HEK293T (cell line): ENCODE measurements around the gene CDH4.

Experiments
- CTCF ChIA-PET: fragments of 350-600 bp; formaldehyde crosslinking; extraction: SDS; loops from one replicate; lab custom pipeline; 2021; ENCODE audit warnings: antibody characterized with exemption, inconsistent platforms; lab: Yijun Ruan, JAX
- POLR2A ChIA-PET: fragments of 350-600 bp; formaldehyde crosslinking; extraction: SDS; loops from one replicate; lab custom pipeline; 2020; ENCODE audit warnings: antibody characterized with exemption, inconsistent platforms; lab: Yijun Ruan, JAX
- DNase-seq: peaks from one replicate; pipeline ENCODE4 v3.0.0; 2012; ENCODE audit warnings: mixed read lengths; ENCODE audit errors: extremely low spot score
- ARNT ChIP-seq: fragments of 450-650 bp; IDR thresholded peaks from 2 replicates; pipeline ENCODE4 v1.6.1; 2017; ENCODE audit warnings: mild to moderate bottlenecking
- BHLHE40 ChIP-seq: fragments of 450-650 bp; IDR thresholded peaks from 2 replicates; pipeline ENCODE4 v1.6.1; 2016; ENCODE audit warnings: mild to moderate bottlenecking, moderate library complexity, borderline replicate concordance
- CTBP1 ChIP-seq: fragments of 450-650 bp; IDR thresholded peaks from 2 replicates; pipeline ENCODE4 v1.6.1; 2016; ENCODE audit warnings: borderline replicate concordance
- ELF4 ChIP-seq: fragments of 450-650 bp; IDR thresholded peaks from 2 replicates; pipeline ENCODE4 v1.6.1; 2017; ENCODE audit warnings: antibody characterized with exemption
- FOXA1 ChIP-seq: fragments of 450-650 bp; IDR thresholded peaks from 2 replicates; pipeline ENCODE4 v1.6.1; 2016; ENCODE audit warnings: mild to moderate bottlenecking
- FOXK2 ChIP-seq: fragments of 450-650 bp; IDR thresholded peaks from 2 replicates; pipeline ENCODE4 v1.6.1; 2016; ENCODE audit warnings: mild to moderate bottlenecking
- FOXM1 ChIP-seq: fragments of 450-650 bp; IDR thresholded peaks from 2 replicates; pipeline ENCODE4 v1.6.1; 2017; ENCODE audit warnings: mild to moderate bottlenecking, borderline replicate concordance
- HDGF ChIP-seq: fragments of 450-650 bp; IDR thresholded peaks from 2 replicates; pipeline ENCODE4 v1.6.1; 2017; ENCODE audit warnings: antibody characterized with exemption, borderline replicate concordance
- L3MBTL2 ChIP-seq: fragments of 450-650 bp; conservative IDR thresholded peaks from 2 replicates; pipeline ENCODE4 v1.6.1; 2016; ENCODE audit warnings: mild to moderate bottlenecking
- LEF1 ChIP-seq: fragments of 450-650 bp; IDR thresholded peaks from 2 replicates; pipeline ENCODE4 v1.6.1; 2017; ENCODE audit warnings: mild to moderate bottlenecking, borderline replicate concordance
- NFRKB ChIP-seq: fragments of 450-650 bp; IDR thresholded peaks from 2 replicates; pipeline ENCODE4 v1.6.1; 2016; ENCODE audit warnings: mild to moderate bottlenecking, moderate library complexity
- SP1 ChIP-seq: fragments of 450-650 bp; IDR thresholded peaks from 2 replicates; pipeline ENCODE4 v1.6.1; 2017
- SUZ12 ChIP-seq: fragments of 450-650 bp; IDR thresholded peaks from 2 replicates; pipeline ENCODE4 v1.6.1; 2016; ENCODE audit warnings: mild to moderate bottlenecking
- TARDBP ChIP-seq: fragments of 450-650 bp; IDR thresholded peaks from 2 replicates; pipeline ENCODE4 v1.6.1; 2016
- ZNF384 ChIP-seq: fragments of 450-650 bp; IDR thresholded peaks from 2 replicates; pipeline ENCODE4 v1.6.1; 2016
- TF ChIP-seq, protein P1 (sequence below): fragments of 450-650 bp; IDR thresholded peaks from 2 replicates; pipeline ENCODE4 v1.6.1; 2016

Gene CDH4

DNA sequence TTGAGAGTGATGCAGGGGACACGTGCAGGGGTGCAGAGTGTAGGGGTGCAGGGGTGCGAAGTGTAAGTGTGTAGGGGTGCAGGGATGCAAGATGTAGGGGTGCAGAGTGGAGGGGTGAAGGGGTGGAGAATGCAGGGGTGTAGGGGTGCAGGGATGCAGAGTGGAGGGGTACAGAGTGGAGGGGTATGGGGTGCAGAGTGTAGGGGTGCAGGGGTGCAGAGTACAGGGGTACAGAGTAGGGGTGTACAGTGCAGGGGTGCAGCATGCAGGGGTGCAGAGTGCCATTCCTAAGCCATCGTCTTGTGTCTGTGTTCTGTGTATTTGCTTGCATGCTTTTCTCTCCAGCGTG lies 468.3 kb downstream of the CDH4 start:
- CTCF ChIA-PET: no interaction called here
- no peak for DNase-seq
- TF ChIP-seq SUZ12 (no peak), L3MBTL2 (no peak), HDGF (no peak), ARNT (no peak), NFRKB (no peak), FOXM1 (no peak), ZNF384 (no peak), LEF1 (no peak), ELF4 (no peak), CTBP1 (no peak), SP1 (no peak), BHLHE40 (no peak)
- TF ChIP-seq, protein P1, sequence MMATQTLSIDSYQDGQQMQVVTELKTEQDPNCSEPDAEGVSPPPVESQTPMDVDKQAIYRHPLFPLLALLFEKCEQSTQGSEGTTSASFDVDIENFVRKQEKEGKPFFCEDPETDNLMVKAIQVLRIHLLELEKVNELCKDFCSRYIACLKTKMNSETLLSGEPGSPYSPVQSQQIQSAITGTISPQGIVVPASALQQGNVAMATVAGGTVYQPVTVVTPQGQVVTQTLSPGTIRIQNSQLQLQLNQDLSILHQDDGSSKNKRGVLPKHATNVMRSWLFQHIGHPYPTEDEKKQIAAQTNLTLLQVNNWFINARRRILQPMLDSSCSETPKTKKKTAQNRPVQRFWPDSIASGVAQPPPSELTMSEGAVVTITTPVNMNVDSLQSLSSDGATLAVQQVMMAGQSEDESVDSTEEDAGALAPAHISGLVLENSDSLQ: no peak
- POLR2A ChIA-PET: no interaction called here

DNA sequence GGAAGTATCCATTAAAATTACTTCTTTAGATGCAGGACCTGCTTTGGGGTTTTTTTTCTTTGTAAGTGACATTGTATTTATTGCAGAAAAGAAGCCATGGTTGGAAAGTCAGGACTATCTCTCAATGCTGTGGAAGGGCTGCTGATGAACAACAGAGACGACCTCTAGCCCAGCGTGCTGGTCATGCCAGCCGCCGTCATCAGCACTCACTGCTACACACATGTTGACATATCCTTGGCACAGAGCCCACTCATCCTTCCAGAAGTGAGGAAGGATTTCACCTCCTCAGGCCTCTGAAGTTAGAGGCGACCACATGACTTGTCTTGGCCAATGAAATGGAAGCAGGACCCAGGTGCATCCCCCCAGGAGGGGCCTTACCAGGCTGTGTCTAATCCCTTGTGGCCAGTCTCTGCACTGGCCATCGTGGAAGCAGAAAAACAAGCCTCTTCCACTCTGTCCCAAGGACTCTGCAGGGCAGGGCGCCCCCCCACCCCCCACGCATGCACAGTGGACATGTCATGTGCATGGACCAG lies 470.2 kb downstream of the CDH4 start:
- no peak for DNase-seq
- CTCF ChIA-PET: no interaction called here
- TF ChIP-seq TARDBP (no peak), LEF1 (no peak), ZNF384 (no peak), L3MBTL2 (no peak), HDGF (no peak), BHLHE40 (no peak), CTBP1 (no peak), ELF4 (no peak), NFRKB (no peak), SP1 (no peak)
- TF ChIP-seq, protein P1: no peak
- POLR2A ChIA-PET: no interaction called here

DNA sequence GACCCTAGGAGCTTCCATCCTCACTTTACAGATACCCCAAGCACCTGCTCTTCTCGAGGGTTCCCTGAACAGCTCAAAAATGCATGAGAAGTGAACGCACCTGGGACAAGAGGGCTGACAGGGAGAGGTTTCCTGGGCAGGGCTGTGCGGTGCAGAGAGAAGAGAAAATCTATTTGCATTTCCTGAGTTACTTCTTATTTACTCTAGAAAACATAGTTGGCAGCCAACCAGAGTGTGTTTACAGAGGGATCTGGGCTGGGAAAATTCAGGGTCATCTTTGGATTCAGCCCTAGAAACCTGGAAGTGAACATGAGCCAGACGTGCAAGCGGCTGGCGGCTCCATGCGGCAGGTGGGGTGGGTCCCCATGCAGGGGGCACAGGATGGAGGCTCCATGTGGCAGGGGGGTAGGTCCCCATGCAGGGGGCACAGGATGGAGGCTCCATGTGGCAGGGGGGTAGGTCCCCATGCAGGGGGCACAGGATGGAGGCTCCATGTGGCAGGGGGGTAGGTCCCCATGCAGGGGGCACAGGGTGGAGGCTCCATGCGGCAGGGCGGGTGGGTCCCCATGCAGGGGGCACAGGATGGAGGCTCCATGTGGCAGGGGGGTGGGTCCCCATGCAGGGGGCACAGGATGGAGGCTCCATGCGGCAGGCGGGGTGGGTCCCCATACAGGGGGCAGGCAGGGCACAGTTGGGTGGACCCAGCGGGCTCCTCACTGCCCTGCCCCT lies 471.6 kb downstream of the CDH4 start:
- TF ChIP-seq ELF4 (no peak), ARNT (no peak), SUZ12 (no peak), ZNF384 (no peak), LEF1 (no peak), NFRKB (no peak), FOXA1 (no peak), CTBP1 (no peak), SP1 (no peak), TARDBP (no peak), FOXK2 (no peak), HDGF (no peak), L3MBTL2 (no peak), FOXM1 (no peak), BHLHE40 (no peak)
- TF ChIP-seq, protein P1: no peak
- ChIA-PET POLR2A (no interaction called here), CTCF (no interaction called here)
- no peak for DNase-seq

DNA sequence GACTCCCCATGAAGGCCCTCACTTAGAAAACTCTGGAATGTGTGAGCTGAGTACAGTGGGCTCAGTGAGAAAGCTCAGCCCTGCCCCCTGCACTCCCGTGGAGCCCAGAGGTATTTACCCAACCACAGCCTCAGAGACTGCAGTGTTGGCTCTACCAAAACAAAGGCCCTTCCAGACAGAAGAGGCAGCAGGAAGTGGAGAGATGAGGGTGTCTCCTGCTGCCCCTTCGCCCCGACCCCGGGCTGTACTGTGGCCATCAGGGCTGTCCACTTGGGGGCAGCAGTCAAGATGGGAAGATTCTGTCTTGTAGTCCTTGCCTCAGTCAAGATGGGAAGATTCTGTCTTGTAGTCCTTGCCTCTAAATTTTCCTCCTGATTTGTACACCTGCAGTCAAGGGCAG lies 472.3 kb downstream of the CDH4 start:
- peak; percentile 22 for DNase-seq
- POLR2A ChIA-PET: no interaction called here
- CTCF ChIA-PET: no interaction called here
- no peak for TF ChIP-seq FOXM1

DNA sequence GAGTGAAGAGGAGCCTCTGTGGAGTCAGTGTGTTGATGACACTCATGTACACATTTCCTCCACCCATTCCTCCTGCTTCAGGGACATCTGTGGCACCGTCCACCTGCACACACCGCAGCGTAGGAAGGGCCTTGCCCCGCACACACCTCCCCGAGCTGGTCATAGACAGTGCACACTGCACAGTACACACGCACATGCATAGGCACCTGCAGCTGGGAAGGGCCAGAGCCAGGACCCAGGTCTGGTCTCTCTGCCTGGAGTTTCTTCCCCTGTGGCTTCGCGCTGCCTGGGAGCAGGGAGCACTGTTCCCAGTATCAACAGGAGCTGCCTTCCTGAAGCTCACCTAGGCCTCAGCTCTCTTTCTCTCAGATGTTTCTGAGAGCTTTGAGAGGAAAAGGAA lies 473.1 kb downstream of the CDH4 start:
- POLR2A ChIA-PET: no interaction called here

DNA sequence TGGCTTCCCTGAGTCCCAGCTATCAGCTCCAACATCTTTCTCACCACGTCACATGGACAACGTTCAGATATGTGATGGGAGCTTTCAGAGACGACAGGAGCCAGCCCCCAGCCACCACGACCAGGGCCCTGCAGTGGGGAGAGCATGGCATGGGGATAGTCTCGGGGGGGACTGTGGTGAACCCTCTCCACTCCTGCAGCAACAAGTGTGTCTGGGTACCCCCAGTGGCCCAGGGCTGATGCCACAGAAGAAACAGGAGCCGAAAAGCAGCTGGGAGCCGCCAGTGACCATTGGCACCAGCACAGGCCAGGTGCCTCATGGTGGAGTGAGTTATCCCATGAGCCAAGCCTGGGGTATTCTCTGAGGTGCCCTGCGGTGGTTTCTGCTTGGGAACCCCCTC lies 473.9 kb downstream of the CDH4 start:
- POLR2A ChIA-PET: no interaction called here
- CTCF ChIA-PET: no interaction called here
- DNase-seq: no peak
- TF ChIP-seq BHLHE40 (no peak), NFRKB (no peak), LEF1 (no peak), L3MBTL2 (no peak), CTBP1 (no peak), TARDBP (no peak), ELF4 (no peak), SP1 (no peak), FOXM1 (no peak), ARNT (no peak), HDGF (no peak), ZNF384 (no peak), FOXK2 (no peak), SUZ12 (no peak)
- TF ChIP-seq, protein P1: no peak

More for the DNA sequence above, 473.1 kb downstream of the CDH4 start:
- TF ChIP-seq, protein P1: no peak
- TF ChIP-seq ARNT (no peak), TARDBP (no peak), ZNF384 (no peak), L3MBTL2 (no peak), FOXK2 (no peak), ELF4 (no peak), SUZ12 (no peak)
- DNase-seq: no peak
- CTCF ChIA-PET: no interaction called here
